ENCODE results near the gene OPN3.

The OPN3 gene

DNA sequence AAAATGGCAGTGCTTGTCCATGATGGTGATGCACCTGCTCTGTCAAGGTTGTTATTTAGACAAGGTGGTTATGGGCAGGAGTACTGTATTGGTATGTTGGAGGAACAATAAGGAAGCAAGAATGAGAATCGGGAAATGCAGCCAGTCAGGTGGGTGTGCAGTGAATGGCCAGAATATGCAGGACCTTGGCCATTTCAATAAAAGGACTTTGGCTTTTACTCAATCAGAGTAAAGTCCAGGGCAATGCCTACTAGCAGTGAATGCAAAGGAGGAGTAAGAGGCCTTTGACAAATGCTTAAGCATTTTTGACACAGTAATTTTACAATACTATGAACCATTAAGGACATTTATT is 2.4 kb upstream of the OPN3 start:
- Histone ChIP-seq H3K27me3 (no peaks in the 10 kb centered on the region), H3K4me3 (ENCODE audit: low read depth, low read length) (no peak overlapping the region), H3K9me3 (no peaks in the 10 kb centered on the region), H3K4me1 (no peaks in the 10 kb centered on the region), H3K36me3 (no peaks in the 10 kb centered on the region)
- DNase-seq: no peak
- TF ChIP-seq, protein P1, sequence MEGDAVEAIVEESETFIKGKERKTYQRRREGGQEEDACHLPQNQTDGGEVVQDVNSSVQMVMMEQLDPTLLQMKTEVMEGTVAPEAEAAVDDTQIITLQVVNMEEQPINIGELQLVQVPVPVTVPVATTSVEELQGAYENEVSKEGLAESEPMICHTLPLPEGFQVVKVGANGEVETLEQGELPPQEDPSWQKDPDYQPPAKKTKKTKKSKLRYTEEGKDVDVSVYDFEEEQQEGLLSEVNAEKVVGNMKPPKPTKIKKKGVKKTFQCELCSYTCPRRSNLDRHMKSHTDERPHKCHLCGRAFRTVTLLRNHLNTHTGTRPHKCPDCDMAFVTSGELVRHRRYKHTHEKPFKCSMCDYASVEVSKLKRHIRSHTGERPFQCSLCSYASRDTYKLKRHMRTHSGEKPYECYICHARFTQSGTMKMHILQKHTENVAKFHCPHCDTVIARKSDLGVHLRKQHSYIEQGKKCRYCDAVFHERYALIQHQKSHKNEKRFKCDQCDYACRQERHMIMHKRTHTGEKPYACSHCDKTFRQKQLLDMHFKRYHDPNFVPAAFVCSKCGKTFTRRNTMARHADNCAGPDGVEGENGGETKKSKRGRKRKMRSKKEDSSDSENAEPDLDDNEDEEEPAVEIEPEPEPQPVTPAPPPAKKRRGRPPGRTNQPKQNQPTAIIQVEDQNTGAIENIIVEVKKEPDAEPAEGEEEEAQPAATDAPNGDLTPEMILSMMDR (IDR thresholded peaks at IDR 0.05; ENCODE audit: low read depth, low read length): no peak

DNA sequence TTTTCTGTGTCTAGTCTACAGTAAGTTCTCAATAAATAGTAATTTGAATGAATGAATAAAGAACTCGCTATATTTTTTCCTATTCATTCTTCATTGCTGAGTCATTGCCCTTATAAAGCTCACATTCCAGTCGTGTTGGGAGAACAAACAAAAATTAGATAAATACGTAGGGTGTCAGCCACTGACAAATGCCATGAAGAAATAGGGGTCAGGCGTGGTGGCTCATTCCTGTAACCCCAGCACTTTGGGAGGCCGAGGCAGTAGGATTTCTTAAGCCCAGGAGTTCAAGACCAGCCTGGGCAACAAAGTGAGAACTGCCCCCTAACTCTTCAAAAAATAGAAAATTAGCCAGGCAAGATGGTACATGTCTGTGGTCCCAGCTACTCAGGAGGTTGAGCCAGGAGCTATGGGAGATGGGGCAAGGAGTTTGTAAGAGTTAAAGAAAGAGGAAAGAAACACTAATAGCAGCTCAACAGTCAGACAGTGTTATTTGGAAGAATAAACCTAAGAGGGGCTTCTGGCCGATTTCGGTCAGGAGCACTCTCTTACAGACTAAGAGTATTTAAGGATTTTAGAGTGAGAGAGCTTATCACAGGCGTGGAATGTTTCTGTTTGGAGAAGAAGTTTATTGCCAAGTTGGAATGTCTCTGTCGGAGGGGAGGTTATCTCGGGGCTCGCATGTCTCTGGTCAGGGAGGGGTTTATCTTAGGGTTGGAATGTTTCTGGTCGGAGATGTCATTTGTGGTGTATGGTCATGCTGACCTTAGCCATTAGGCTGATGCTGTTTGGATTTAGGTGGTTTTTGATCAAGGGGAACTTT is 1.8 kb upstream of the OPN3 start:
- TF ChIP-seq, protein P1 (IDR thresholded peaks at IDR 0.05; ENCODE audit: low read depth, low read length): no peak
- Histone ChIP-seq H3K4me3 (ENCODE audit: low read depth, low read length) (no peak overlapping the region), H3K36me3 (no peaks in the 10 kb centered on the region), H3K27me3 (no peaks in the 10 kb centered on the region), H3K9me3 (no peaks in the 10 kb centered on the region), H3K4me1 (no peaks in the 10 kb centered on the region)
- DNase-seq: no peak

DNA sequence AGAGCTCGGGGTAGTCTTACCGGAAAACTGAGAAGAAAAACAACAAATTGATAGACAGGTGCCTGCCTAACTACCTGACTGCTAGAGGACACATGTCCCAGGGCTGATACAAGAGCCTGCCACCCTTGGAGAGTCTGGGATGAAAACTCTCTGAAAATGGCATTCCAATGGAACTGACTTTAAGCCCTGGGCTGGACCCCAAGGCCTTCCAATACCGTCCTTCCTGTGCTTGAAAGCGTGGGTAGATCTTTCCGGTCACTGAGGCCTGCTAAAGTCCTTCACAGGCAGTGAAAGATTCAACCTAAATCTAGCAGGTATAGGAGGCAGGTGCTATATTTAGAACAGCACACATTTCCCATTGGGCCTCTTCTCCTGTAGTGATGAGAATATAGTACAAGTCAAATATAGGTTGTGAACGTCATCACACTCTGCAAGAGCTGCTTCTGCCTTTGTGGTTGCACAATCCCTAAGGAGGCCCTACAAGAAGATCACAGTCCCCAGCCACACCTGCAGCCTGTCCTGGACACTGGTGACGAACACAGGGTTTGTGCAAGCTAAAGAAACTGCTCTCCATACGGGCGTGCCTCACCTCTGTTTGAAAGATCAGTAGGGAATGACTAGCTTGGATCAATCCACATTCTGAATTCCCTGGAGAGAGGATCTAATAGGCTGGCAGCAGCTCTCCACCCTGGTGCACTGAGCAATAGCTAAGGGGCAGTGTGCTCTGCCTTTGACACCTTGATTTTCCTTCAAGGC is 876 bp upstream of the OPN3 start:
- H3K36me3 ChIP-seq: no peaks in the 10 kb centered on the region
- H3K9me3 ChIP-seq: no peaks in the 10 kb centered on the region
- no peak for DNase-seq
- no peaks in the 10 kb centered on the region for H3K4me1 ChIP-seq
- no peaks in the 10 kb centered on the region for H3K27me3 ChIP-seq
- TF ChIP-seq, protein P1 (IDR thresholded peaks at IDR 0.05; ENCODE audit: low read depth, low read length): no peak
- no peak overlapping the region; the same call in 1 of the 2 replicates for H3K4me3 ChIP-seq (ENCODE audit: low read depth, low read length)

DNA sequence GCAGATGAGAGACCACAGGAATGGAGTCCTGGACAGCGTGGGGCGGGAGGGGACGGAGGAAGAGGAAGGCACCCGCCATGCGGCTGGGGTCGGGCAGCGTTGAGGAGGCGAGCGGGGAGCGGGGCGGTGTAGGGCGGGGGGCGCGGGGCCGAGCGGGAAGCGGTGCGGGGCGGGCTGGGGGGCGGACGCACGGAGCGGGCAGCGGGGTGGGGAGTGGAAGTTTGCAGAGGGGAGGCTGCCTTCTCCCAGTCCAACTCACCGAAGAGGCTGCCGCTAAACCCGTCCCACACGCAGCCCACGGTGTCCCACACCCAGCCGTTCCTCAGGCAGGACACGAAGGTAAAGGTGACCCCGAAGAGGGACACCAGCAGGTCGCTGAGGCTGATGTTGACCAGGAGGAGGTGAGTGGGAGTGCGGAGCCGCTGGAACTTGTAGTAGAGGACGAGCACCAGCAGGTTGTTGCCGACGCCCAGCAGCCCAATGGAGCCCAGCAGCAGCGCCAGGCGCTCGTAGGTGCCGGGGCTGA is 483 bp downstream of the OPN3 start:
- Histone ChIP-seq H3K4me3 (ENCODE audit: low read depth, low read length) (peak overlapping the region; percentile 93), H3K9me3 (no peaks in the 10 kb centered on the region), H3K27me3 (no peaks in the 10 kb centered on the region), H3K36me3 (peaks cover 8% of the 10 kb centered on the region), H3K4me1 (no peaks in the 10 kb centered on the region)
- peak; percentile 34 for DNase-seq
- TF ChIP-seq, protein P1 (IDR thresholded peaks at IDR 0.05; ENCODE audit: low read depth, low read length): no peak

DNA sequence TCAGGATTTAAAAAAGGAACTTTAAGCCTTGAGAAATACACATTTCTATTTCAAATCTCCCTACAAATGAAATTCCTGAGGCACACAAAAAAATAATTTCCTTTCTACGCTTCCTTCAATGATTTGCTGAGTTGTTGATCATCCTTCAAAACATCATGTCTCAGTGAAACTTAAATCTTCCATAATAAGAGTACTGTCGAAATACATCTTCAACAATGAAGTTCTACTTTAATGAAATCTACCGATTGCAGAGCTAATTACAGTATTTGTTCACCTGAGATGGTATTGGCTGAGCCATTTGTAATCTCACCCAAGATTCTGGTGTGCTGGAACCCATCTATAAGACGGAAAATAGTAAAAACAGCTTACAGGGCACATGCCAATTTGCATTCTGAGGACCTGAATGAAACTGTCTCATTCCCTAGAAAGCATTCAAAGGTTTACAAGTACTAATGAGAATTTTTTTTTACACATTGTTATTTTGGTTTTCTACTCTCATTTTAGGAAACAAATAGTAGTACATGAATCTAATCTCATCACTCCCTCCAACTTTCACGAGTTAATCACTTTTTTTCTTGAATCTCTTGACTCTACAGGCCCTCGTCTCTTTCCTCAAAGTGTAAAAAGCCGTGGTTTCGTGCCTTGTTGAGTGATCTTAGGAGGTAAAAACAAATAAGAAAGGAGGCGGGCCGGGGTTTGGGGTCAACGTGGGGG is 1.1 kb downstream of the OPN3 start:
- TF ChIP-seq, protein P1 (IDR thresholded peaks at IDR 0.05; ENCODE audit: low read depth, low read length): no peak
- DNase-seq: no peak
- no peaks in the 10 kb centered on the region for H3K27me3 ChIP-seq
- H3K9me3 ChIP-seq: no peaks in the 10 kb centered on the region
- H3K4me1 ChIP-seq: no peaks in the 10 kb centered on the region
- H3K36me3 ChIP-seq: peaks cover 11% of the 10 kb centered on the region
- peak overlapping the region; percentile 93 for H3K4me3 ChIP-seq (ENCODE audit: low read depth, low read length)

Data from BE2C (cell line).